D341Med (cell line): ENCODE measurements around the gene CCDC3.
A peak's percentile ranks its signal among the peaks of the same experiment; 100 is the strongest.

Experiments
- DNase-seq: peaks from one replicate; pipeline ENCODE4 v3.0.0; 2012; ENCODE audit warnings: low spot score

CCDC3 gene

GRCh38 chr10:12922117-12922900 is 79.2 kb downstream of the CCDC3 start:
- DNase-seq, result no peak

GRCh38 chr10:12921163-12921562 is 80.3 kb downstream of the CCDC3 start:
- no peak for DNase-seq

DNA sequence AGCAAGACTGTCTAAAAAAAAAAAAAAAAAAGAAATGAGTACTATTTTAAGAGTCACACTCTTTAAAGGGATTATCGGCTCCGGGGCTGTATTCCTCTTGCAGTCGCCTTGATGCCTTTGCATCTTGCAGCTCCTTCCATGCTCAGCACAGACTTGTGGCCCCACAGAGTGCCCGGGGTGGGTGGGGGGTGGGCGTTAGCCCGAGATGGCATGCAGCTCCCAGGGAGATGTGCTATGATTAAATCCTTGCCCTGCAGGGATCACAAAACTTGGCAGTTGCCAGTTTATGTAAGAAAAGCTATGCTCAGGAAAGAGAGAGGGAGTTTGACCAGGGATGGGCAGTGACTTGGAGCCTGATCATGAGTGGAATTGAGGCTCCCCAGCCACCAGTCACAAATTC is 81.9 kb downstream of the CCDC3 start:
- DNase-seq, result no peak

GRCh38 chr10:12916587-12916986 is 84.9 kb downstream of the CCDC3 start:
- DNase-seq, result no peak

GRCh38 chr10:12915637-12916168 is 85.8 kb downstream of the CCDC3 start:
- DNase-seq, result no peak

- no peak for DNase-seq
Measured at GRCh38 chr10:12914111-12914510, 87.4 kb downstream of the CCDC3 start.

GRCh38 chr10:12911795-12912194 is 89.7 kb downstream of the CCDC3 start:
- DNase-seq, result no peak

GRCh38 chr10:12910835-12911234 is 90.7 kb downstream of the CCDC3 start:
- DNase-seq, result no peak

- no peak for DNase-seq
Measured at GRCh38 chr10:12909836-12910185, 91.7 kb downstream of the CCDC3 start.

DNA sequence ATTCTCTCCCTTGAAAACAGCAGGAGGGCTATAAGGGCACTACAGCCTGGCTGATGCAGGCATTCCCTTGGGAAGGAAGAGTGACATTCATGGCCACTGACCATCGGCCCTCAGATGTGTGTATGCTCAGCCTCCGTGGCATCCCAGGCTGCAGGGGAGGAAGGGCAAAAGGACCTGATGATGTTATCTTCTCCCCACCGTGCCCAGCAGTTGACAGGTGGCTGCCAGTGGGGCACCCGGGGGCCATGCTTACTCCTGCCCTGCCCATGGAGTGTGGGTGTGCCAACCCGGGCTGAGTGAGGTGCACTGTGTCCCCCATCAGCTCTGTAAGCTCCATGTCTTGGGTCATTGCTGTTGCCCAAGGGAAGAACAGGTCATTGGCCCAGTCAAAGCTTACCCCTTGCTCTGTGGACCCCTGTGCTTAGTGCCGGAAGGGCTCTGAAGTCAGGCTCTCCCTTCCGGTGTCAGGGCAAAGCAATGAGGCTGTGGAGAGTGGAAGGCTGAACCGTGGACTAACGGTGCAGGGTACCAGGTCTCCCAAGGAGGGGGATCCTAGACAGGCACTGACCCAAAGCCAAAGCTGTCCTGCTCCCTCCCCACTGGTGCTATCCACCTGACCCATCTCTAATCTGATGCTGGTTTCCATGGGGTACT is 92.2 kb downstream of the CCDC3 start:
- no peak for DNase-seq

GRCh38 chr10:12908773-12909172 is 92.7 kb downstream of the CCDC3 start:
- no peak for DNase-seq

DNA sequence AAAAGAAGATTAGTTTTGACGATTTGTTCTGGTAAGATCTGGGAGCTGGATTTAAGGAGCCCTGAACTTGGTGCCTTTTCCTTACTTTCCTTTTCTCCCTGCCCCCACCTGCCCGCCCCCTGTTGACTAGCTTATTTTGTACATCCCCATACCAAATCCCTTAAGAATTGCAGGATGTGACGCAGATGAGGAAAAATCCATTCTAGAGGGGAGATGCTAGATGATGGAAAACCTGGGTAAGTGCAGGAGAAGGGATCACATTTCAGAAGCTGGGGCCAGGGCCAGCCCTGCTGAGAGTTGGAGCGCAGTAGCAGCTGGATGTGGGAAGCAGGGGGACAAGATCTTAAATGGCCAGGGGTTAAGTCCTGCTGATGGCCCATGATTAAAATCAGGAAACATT is 93.9 kb downstream of the CCDC3 start:
- no peak for DNase-seq

GRCh38 chr10:12906051-12906541 is 95.4 kb downstream of the CCDC3 start:
- no peak for DNase-seq

GRCh38 chr10:12905067-12905466 is 96.4 kb downstream of the CCDC3 start:
- no peak for DNase-seq

DNA sequence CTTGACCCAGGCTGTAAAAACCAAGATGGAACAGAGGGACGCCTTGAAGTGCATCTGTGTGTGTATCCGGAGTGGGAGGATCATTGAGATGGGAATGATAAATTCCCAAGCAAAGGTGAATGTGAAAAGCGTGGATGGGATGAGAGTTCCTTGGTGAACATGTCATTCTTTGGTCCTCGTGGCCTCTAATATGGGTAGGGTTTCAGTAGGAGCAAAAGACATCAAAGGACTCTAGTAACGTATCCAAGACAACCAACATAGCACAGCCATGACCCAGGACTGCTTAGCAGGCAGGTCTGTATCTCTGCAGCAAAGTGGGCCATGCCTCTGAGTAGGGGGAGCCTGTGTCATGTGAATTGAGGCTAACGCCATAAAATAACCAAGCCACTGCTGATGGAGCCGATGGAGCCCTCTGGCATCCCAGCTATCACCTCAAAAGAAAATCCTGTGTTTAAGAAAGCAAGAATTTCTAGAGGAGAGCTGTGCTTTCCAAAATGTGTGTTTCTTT is 98.6 kb downstream of the CCDC3 start:
- no peak for DNase-seq

DNA sequence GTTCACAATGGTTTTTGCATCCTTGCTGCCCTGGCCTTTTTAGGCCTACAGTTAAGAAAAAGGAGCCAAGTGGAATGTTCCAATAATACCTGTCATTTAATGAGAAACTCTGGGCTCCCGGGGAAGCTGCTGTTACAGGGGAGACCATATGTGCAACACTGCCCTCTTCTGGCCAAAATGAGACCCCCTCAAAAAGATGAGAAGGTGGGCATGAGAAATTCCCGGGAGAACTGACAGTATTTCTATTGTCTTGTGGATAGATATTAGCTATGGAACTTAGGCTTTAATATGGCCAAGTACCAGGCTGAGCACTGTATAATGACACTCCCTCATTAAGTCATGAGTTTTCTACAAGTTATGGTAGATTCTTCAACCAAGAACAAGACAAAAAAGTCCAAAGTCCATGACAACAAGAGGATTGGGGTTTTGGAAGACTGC is 99.4 kb downstream of the CCDC3 start:
- peak; percentile 61 for DNase-seq

- no peak for DNase-seq
Measured at GRCh38 chr10:12899546-12899945, 102.0 kb downstream of the CCDC3 start.

DNA sequence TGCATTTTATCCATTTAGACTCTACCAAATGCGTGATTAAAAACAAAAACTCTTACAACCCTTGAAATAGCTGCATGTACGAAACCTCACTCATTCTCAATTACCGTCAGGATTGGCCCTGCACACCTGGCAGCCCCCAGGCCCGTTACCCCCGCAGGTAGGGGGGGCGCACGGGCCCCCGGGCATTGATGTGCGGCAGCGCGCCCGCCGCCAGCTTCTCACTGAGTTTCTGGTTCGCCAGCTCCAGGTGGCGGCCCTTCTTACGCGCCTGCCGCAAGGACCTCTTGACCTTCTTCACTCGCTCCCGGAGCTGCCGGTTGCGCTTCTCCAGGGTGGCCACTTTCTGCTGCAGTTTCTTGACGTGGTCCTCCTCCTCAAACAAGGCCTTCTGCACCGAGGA is 103.2 kb downstream of the CCDC3 start:
- DNase-seq, result no peak

DNA sequence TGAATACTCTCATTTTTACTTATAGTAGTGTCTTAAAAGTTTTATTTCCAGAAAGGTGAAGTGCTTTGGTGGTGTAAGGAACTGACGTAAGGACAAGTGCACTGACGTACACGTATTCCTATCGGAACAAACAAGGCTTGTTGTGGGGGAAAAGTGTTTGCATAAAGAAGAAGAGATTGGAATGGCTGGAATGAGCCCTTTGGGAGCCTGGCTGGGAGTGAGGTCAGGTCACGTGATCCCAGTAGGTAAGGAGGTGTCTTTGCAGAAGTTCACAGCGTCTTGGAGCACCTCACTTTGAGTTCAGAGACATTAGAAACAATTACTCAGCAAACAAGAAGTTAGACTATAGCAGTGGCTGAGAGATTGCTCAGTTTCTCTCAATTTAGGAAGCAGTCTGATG is 104.2 kb downstream of the CCDC3 start:
- no peak for DNase-seq

DNA sequence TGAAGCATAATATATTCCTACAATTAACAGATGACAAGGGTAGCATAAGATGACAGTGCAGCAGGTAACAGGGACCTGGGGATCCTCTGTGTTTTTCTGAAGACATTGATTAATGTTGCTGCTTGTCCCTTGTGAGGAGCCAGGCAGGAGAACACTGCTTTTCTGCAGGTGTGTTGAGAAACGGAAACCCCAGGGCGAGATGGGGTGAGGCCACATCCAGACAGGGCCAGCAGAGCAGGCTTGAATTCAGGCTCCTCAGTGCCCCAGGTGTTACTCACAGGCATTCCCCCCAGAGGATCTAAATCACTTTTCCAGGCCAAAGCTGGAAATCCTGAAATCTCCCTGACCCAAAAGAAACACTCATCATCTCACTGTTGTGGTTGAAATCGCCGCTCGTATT is 105.3 kb downstream of the CCDC3 start:
- no peak for DNase-seq

- DNase-seq, result no peak
Measured at GRCh38 chr10:12892924-12893323, 108.6 kb downstream of the CCDC3 start.

GRCh38 chr10:12890958-12891357 is 110.6 kb downstream of the CCDC3 start:
- DNase-seq, result no peak

GRCh38 chr10:12888470-12888869 is 113.0 kb downstream of the CCDC3 start:
- no peak for DNase-seq
